ENCODE data around the gene PEPD.

Gene PEPD

DNA sequence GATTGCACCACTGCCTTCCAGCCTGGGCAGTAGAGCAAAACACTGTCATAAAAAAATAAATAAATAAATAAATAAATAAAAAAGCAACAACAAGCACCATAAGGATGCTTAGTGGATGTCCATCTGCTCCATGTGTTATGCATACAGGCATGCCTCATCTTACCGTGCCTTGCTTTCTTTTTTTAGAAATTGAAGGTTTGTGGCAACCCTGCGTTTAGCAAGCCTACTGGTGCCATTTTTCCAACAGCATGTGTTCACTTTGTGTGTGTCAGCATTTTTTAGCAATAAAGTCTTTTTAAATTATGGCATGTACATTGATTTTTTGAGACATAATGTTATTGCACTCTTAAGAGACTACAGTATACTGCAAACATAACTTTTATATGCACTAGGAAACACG, 68.3 kb downstream of the PEPD start:
- no peak for DNase-seq

DNA sequence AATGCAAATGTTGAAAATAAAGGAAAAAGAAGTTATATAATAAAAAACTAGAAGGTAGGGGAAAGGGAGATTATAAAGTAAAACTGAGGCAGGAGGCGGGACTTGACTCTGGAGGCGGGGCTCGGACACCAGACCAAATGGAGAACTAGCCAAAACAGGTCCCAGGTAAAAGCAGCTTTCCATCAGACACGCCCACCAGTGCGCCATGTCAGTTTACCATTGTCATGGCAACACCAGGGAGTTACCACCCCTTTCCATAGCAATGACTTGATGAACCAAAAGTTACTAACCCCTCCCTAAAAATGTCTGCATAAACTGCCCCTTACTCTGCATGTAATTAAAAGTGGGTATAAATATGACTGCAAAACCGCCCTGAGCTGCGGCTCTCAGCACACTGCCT, 70.9 kb downstream of the PEPD start:
- no peak for DNase-seq

DNA sequence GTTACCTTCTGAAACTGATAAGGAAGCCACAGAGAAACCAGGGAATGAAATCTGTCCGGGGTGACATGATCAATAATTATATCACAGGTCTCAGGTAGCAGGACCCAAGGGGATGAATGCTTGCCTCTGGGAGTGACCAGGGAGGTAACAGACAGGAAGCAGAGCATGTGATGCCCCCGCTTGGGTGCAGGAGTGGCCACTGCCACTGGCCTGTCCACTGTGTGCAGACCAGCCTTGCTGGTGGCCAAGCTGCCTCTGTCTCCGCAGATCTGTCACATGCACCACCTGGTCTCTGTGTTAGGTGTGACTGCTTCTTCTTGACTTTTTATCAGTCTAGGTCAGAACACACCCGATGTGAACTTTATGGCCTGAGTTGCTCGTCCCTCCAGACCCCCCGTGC, 71.8 kb downstream of the PEPD start:
- no peak for DNase-seq

DNA sequence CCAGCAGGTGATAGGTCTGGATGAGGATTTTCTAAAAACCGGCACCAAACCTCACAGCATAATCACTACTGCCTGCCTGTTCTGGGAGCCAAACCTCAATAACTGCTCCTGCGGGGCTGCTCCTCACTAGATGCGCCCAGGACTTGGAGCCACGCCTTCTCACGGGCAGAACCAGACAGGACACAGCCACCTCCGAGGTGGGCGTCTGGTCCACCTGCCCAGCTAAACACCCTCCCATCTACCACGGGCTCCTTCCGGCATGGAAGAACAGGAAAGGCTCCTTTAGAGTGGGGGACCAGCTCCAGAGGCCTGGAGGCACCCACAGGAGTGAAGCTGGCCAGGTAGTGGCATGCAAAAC, 73.5 kb downstream of the PEPD start:
- no peak for DNase-seq

DNA sequence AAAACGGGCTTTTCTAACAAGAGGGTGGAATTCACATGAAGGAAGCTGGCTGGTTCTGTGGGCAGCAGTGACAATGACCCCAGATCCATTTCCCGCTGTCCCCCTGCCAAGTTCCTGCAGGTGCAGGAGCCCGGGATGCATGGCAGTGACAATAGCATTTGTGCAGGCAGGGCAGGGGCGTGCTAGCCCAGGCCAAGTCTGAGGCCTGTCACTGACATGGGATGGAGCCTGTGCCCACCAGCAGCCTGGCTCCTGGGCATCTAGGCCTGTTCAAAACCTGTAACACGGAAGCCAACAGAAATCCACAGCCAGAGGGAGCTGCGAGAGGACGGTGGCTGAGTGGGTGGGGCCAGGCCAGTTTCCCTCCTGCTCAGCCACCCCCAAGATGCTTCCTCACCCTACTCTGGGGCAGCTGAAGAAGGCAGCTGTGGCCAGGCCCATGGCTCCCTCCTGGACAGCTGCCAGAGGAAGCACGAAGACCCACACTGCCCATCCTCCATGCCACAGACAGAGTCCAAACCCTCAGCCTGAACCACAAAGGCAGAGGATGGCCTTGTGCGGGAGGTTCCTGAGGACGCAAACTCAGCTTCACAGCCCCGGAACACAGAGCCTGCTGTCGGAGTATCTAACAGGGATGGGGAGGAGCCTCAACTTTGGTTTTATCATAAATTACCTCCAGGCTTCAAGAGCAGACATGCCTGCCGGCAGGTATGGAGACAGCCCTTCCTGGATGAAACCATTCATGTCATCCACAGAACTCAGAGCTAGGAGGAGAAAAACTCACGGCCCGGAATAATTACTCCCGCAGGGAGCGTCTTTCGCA, 74.0 kb downstream of the PEPD start:
- no peak for DNase-seq

DNA sequence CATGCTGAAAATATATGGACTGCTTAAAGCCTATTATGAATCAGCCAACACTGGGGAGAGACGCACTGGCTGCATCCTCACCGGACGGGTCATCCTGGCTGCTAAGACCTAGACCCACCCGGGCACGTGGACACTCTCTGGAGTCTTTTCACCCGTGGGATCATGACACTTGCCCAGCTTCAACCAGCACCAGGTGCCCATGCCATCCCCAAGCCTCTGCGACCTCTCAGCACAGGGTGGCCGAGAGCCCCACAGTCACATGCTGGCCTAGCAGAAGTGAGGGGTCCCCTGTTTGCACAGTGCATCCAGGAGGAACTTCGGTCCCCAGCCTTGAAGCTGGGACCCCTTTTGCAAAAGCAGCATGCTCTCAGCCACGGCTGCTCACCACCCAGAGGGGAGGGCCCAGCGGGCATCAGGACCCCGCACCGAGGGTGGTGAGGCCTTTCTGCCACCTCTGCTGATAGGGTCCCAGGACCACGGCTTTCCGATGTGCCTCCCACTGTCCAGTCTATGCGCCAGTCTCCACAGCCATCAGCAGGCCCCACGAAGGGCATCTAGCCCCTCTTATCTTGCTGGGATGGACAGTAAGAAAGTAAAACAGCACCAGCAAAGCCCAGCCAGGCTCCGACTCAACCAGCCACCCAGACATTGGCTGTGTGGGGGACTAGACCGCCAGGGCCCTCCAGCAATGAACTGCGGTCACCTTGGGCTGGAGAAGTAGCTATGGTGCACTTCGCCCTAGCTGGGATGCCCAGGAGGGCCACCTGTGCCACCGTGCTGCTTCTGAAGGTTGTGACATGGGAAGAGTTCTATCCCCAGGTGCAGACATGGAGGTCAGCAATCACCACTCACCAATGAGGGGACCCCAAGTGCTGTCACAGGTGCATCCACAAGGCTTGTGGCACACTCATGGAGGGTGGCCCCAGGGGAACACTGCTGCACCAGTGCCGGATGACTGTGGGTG, 75.0 kb downstream of the PEPD start:
- DNase-seq, result no peak

DNA sequence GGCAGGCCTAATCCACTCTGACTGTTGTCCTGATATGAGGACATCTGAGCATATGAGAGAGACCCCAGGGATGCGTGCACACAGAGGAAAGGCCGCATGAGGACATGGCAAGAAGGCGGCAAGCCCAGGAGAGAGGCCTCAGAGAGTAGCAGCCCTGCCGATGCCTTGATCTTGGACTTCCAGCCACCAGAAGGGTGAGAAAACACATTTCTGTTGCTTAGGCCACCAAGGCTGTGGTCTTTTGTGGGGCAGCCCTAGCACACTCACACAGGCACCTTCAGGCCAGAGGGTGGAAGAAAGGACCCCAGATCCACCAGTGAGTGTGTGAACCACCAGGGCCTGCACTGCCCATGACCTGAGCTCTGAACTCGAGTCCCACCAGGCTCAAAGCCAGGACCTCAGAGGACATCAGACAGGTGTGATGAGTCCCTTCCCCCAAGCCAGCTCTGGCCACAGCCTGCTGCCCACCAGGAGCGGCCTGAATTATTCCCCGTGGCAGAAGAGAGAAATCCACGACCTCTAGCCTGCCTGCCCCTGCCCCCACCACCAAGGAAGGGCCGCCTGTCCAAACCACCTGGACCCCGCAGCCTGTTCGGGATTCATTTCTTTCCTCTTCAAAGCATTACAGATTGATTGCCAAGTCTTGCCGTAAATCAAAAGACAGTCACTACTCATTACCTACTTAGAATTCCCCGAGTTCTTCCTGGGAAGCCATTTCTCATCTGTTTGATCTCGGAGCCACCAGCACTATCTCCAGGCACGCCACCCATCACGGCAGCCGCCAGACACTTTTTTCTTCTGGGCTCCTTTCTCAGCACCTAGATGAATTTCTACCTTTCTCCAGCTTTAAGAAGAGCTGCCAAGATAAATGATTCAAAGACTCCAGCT, 75.9 kb downstream of the PEPD start:
- no peak for DNase-seq

DNA sequence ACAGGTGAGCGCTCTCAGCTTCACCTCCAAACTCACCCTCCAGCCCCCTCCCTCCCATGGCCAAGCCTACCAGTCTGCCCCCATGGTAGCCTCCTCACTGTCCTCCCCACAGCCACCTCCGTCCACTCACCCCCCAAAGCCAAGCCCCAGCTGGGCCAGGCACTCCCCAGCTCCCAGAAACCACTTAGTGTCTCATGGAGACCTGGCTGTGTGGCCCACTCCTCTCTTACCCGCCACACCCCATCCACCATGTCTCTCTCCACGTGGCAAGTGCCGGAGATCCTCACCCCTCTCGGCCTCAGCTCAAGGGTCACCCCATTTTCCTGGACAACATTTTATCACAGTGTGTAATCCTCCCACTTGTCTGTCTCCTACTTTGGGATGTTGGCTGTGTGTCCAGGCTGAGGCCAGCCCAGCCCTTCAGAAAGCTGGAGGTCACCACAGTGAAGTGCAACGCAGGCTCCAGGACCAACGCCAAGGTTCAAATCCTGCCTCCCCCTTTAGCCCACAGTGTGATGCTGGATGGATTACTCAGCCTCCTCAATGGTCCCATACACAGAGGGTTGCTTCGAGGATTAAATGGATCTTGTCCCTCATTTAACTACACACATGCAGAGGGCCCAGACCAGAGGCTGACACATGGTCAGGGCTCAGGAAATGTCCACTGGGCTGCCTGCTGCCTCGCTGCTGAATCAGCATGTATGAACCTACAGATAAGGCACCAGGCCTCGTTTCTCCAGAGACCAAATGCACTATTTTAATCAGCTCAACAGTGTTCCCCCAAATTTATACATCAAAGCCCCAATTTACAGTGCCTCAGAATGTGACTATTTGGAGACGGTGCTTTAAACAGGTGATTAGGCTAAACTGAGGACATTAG, 76.8 kb downstream of the PEPD start:
- DNase-seq, result no peak

DNA sequence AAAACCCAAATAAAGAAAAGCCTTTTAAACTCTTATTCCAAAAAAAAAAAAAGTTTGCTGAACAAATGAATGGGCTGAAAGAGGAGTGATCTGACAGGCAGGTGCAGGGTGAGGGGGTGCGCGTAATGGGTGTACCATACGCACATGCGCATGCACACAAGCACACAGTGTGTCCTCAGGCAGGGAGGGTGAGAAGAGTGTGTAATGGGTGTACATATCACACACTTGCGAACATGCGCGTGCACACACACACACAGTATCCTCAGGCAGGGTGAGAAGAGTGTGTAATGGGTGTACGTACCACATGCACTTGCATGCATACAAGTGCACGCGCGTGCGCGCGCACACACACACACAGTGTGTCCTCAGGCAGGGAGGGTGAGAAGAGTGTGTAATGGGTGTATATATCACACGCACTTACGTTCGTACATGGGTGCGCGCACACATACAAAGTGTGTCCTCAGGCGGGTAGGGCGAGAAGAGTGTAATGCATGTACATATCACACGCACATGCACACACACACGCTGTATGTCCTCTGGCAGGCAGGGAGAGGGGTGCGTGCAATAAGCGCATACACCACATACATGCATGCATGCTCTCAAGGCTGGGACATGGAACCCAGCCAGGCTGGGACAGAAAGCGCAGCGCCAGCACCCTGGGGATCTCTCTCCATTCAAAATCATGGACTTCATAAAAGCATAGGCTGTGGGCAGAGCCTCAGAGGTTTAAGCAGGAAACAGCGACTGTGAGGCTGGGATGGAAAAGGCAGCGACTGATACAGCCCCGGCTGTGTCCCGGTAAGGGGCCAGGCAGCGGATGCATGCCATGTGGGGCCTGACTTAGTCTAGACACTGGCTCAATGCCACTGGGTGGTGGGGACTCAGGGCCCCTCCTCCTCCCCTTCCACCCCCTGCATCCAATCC, 77.7 kb downstream of the PEPD start:
- no peak for DNase-seq

DNA sequence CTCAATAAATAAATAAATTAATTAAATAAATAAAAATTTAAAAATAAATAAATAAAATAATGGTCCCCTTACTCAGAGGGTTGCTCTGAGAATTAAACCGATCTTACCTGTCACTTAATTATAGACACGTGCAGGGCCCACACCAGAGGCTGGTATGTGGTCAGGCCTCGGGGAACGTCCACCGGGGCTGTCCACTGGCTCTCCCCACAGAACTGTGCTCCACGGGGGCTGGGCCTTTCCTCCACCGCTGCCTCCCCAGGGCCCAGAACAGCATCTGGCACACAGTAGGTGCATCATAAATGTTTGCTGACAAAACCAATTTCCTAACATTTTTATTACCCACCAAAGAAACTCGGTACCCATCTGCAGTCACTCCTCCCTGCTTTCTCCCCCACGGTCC, 78.9 kb downstream of the PEPD start:
- no peak for DNase-seq

DNA sequence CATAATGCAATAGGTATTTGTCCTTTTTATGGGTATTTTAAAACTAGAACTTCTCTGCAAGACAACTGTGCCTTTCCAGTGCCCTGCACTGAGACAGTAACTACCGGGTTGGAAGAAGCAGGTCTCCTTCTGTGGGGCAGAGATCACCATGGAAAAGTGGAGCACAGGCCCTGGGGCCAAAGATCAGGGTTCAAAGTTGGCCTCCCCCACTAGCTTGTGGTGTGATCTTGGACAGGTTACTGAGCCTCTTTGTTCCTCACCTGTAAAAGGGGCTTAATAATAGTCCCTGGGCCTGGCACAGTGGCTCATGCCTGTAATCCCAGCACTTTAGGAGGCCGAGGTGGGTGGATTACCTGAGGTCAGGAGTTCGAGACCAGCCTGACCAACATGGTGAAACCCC, 79.8 kb downstream of the PEPD start:
- DNase-seq, result no peak

DNA sequence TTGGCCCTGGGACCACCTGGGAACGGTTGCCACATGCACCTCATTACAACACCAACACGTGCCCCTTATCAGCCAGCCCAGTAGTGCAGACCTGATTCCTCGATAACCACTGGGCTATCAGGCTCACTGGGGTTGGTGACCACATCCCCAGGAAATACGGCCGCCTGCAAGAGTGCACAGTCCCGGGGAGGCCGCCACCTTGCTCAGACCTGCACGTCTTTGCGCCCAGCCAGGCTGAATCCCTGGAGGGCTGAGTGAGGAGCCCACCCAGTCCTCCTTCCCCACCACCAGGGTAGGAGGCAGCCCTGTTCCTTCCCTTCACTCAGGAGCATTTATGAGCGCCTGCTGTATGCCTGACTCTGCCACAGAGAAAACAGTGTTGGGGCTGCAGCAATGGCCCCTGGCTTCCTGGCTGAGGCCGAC, 80.3 kb downstream of the PEPD start:
- no peak for DNase-seq

DNA sequence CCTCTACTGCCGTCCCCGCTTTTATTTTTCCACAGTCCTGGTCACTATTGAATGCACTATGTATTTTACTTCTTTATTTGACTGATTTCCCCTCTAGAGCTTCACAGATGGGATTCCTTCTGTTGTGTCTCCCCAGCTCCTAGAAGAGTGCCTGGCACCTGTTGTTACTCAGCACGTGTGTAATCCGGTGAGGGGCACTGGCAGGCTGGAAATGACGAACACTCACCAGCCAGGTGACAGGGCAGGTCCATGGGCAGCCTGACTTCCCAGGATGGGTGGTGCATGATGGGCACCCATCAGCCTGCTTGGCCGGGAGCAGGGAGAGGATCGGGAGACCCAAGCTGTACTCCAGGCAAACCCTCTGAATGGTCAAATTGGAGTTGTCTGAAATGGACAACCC, 80.9 kb downstream of the PEPD start:
- no peak for DNase-seq

DNA sequence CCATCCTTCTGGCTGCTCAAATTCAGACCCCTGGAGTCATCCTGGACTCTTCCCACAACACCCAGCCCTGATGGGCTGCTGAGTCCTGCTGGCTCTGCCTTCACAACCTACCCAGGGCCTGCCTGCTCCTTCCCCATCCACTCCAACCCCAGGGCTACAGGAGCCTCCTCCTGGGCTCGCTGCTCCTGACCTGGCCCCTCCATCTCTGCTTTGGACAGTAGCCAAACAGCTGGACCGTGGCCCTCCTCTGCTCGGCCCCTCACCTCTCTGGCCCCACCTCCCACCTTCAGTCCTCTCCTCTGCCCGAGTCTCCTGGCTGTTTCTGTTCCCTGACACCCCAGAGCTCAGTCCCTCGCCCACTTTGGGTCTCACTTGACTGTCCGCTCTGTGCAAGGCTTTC, 81.3 kb downstream of the PEPD start:
- no peak for DNase-seq

DNA sequence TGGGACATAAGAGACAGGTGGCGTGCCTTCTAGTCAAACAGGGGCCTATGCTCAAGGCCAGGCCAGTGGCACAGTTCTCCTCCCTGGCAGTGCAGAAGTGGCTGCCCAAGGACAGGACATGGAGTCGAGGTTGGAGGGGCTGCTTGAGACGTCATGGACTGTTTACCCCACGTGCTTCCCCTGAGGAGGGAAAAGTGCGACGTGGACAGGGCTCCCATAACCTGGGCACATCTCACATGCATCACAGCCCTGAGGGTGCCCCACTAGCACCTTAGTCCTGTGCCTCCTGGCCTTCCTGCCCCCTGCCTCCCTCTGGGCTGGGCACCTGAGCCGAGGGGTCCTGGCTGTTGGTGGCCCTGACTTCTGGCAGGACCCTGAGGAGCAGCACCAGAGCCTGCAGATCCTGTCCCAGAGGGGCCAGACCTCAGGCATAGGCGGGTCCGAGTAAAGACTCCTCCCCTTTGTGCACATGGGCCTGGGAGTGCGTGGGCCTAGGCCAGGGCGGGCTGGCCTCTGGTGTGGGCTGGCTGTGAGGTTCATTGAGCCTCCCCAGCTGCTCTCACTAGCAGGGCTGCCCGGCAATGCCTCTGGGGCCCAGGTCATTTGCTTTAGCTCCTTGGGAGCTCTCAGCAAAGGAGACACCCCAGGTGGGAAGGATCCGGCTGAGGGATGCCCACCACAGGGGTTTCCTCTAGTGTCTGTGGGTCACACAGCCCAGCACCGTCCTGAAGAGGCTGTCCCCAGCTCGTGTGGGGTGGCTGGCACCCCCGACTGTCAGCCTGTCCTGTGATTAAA, 82.4 kb downstream of the PEPD start:
- DNase-seq, result no peak

DNA sequence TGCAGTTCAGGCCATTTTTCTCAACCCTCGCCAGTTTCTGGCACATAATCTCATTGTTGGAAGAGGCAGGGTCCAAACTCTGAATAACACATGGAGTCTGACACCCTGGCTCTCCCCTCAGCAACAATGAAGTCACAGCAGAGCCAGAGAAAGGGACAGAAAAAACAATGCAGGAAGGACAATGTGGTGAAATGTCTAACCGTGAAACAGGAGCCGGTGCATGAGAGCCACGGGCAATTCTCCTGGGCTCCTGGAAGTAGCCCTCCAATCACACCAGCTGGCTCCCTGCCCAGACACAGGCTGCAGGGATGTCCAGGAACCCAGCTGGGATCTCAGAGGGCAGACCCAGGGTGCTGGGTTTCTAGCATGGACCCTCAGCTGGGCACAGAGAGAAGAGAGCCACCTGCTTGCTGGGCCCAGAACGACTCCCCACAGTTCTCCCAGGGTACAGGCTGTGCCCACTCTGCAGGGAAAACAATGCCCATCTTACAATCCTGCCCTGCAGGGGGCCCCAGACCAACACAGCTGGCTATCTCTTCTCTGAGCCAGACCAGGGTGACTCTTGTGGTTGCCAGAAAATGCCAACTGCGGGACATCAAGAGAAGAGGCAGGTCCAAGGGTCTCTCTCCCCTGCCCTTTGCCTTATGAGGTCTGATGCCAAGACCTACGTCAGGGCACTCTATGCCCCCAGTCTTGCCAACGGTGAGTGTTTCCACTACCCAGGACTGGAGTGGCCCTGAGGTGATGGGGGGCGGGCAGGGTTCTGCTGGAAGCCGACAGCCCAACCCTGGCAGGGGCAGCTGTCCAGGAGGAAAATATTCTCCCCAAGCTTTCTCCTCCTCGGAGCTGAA, 83.5 kb downstream of the PEPD start:
- no peak for DNase-seq

DNA sequence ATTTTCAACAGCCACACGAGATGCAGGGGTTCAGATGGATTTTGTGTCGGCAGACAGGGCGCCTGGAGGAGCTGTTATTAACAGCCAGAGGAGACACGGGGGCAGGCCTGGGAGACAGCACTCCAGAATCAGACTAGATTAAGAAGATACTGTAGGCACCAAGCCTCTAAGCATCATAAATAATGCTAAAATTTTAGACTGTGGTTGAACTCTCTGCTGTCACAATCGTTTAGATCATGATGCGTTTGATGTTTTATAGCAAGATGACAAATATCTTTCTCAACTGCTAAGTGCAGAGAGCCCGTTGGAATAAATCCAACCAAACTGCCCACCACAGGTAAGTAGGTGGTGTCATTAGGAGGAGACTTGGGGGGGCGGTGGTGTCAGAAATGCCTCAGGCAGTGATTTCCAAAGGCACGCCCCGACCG, 84.2 kb downstream of the PEPD start:
- DNase-seq, result no peak

DNA sequence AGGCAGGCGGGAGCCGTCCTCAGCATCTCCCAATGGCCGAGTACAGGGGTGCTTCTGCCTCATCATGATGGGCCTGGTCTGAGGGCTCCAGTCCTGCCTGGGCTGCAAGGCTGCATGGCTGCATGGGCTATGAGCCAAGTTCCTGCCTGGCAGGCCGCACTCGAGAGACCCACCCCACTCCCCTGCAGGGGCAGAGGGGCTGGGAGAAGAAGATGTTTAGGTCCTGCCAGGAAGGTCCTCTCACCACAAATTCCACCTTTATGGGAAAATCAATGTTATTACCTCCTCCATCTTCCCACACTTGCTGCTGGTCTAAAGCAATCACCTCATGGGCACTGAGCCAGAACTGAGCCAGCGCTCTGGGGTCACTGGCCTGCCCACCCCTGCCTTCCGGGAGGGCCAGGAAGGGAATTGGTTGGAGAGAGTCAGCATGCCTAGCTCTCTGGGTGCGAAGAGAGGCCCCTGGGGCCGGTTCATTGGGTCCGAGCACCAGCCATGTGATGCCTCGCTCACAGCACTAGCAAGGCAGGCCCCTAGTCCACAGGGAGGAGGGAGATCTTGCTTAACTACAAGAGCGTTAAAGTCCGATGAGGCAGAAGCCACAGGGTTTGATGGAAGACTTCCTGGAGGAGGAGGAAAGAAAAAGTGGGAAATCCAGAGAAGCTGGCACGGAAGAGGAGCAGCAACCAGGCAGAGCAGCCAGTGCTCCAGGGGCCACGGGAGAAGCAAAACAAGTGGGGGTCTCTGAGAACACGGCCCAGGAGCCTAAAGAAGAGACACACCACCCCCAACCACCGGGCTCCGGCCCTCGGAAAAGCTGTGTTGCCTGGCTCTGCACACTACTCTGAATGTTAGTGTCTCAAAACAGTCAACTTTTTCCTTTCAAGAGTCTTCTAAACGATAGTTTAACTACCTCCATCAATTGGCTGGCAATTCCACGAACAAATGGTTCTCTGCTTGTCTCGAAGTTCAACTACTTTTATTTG, 84.9 kb downstream of the PEPD start:
- no peak for DNase-seq

Measured in stimulated activated naive CD4-positive, alpha-beta T cell treated with Interleukin-2 at 50 U/mL for 16 hours (primary cell).